HG02588 (cell line): ENCODE results near the gene CCSER2.
"Not testable (repeated sequence)": the region's sequence is repeated elsewhere in the genome, so short reads cannot be mapped to it uniquely, and the experiment has no call there.

Experiments
- ATAC-seq: cut with Tn5 transposase; IDR thresholded peaks from one replicate; pipeline ENCODE4 v1.9.1; 2021; ENCODE audit warnings: mild to moderate bottlenecking, moderate library complexity; ENCODE audit not compliant: unreplicated experiment

Gene CCSER2

GRCh38 chr10:84447701-84448400 is 119.5 kb downstream of the CCSER2 start:
- no peak for ATAC-seq

GRCh38 chr10:84449351-84449750 is 121.0 kb downstream of the CCSER2 start:
- ATAC-seq: not testable (repeated sequence)

- ATAC-seq: no peak
These were observed 123.6 kb downstream of the CCSER2 start for GRCh38 chr10:84452003-84452402.

GRCh38 chr10:84453303-84453702 is 124.9 kb downstream of the CCSER2 start:
- ATAC-seq: no peak

- ATAC-seq: no peak
These were observed 127.7 kb downstream of the CCSER2 start for GRCh38 chr10:84456126-84456525.

GRCh38 chr10:84460520-84460919 is 132.1 kb downstream of the CCSER2 start:
- ATAC-seq: no peak

- ATAC-seq: no peak
These were observed 141.1 kb downstream of the CCSER2 start for GRCh38 chr10:84469470-84469869.

GRCh38 chr10:84473136-84473535 is 144.7 kb downstream of the CCSER2 start:
- no peak for ATAC-seq

GRCh38 chr10:84477398-84478128 is 149.2 kb downstream of the CCSER2 start:
- no peak for ATAC-seq

GRCh38 chr10:84478151-84478550 is 149.8 kb downstream of the CCSER2 start:
- no peak for ATAC-seq

- ATAC-seq: no peak
These were observed 150.3 kb downstream of the CCSER2 start for GRCh38 chr10:84478679-84479078.

- ATAC-seq: no peak
These were observed 156.2 kb downstream of the CCSER2 start for GRCh38 chr10:84484541-84484940.

- ATAC-seq: no peak
These were observed 165.0 kb downstream of the CCSER2 start for GRCh38 chr10:84493361-84493760.

- no peak for ATAC-seq
These were observed 165.8 kb downstream of the CCSER2 start for GRCh38 chr10:84493951-84494848.

GRCh38 chr10:84494849-84495180 is 166.4 kb downstream of the CCSER2 start:
- ATAC-seq: no peak

GRCh38 chr10:84497978-84498377 is 169.6 kb downstream of the CCSER2 start:
- ATAC-seq: no peak

- not testable (repeated sequence) for ATAC-seq
These were observed 170.7 kb downstream of the CCSER2 start for GRCh38 chr10:84499039-84499438.

GRCh38 chr10:84499846-84500245 is 171.5 kb downstream of the CCSER2 start:
- ATAC-seq: no peak

GRCh38 chr10:84510121-84510520 is 181.7 kb downstream of the CCSER2 start:
- ATAC-seq: no peak

GRCh38 chr10:84511106-84511505 is 182.7 kb downstream of the CCSER2 start:
- no peak for ATAC-seq

- no peak for ATAC-seq
These were observed 183.4 kb downstream of the CCSER2 start for GRCh38 chr10:84511709-84512285.
